OCI-LY3 (cell line): ENCODE measurements around the gene OR2G3.

Experiments
- H2AFZ ChIP-seq: fragments of 200-600, 300-600 bp; shearing (Covaris generic); 2 replicates; pipeline ENCODE4 v1.6.0; 2014; ENCODE audit warnings: antibody characterized with exemption, low read depth, low read length
- H3K27ac ChIP-seq: fragments of 200-600, 300-600 bp; sonication (generic); 2 replicates; pipeline ENCODE4 v1.5.1; 2014; ENCODE audit warnings: mild to moderate bottlenecking, low read length, moderate library complexity, mixed read lengths
- H3K27me3 ChIP-seq: fragments of 200-600, 300-600 bp; sonication (generic); 2 replicates; pipeline ENCODE4 v1.6.1; 2014; ENCODE audit warnings: low read depth, low read length, mixed read lengths
- H3K36me3 ChIP-seq: fragments of 200-600, 300-600 bp; sonication (generic); replicated peaks from 2 replicates; pipeline ENCODE3; 2014; ENCODE audit warnings: low read depth, low read length, mixed read lengths
- H3K4me1 ChIP-seq: fragments of 300-600, 200-600 bp; sonication (generic); 2 replicates; pipeline ENCODE4 v1.6.1; 2014; ENCODE audit warnings: low read length, mixed read lengths
- H3K4me2 ChIP-seq: fragments of 200-600, 300-600 bp; sonication (generic); 2 replicates; pipeline ENCODE4 v1.6.1; 2014; ENCODE audit warnings: low read length, mixed read lengths
- H3K4me3 ChIP-seq: fragments of 300-600, 200-600 bp; sonication (generic); 2 replicates; pipeline ENCODE4 v1.5.1; 2014; ENCODE audit warnings: antibody characterized with exemption, mild to moderate bottlenecking, low read length, moderate library complexity
- H3K79me2 ChIP-seq: fragments of 300-600, 200-600 bp; shearing (Covaris generic); 2 replicates; pipeline ENCODE4 v1.6.1; 2014; ENCODE audit warnings: mild to moderate bottlenecking, low read length, mixed read lengths
- H3K9ac ChIP-seq: fragments of 300-600, 200-600 bp; shearing (Covaris generic); 2 replicates; pipeline ENCODE4 v1.6.0; 2014; ENCODE audit warnings: mild to moderate bottlenecking, low read length, moderate library complexity
- H3K9me3 ChIP-seq: fragments of 200-600, 300-600 bp; shearing (Covaris generic); 2 replicates; pipeline ENCODE4 v1.6.1; 2014; ENCODE audit warnings: low read length, mixed read lengths; ENCODE audit not compliant: insufficient read depth
- H4K20me1 ChIP-seq: fragments of 200-600, 300-600 bp; sonication (generic); 2 replicates; pipeline ENCODE4 v1.6.1; 2016; ENCODE audit warnings: low read length, mixed read lengths; ENCODE audit not compliant: insufficient read depth
- EZH2phosphoT487 ChIP-seq: fragments of 200-600 bp; shearing (Covaris generic); IDR thresholded peaks from 2 replicates; pipeline ENCODE4 v1.6.1; 2018; ENCODE audit warnings: antibody characterized with exemption, mixed run types, low read depth
- TF ChIP-seq, protein P1 (sequence below): fragments of 200-600, 300-600 bp; sonication (generic); IDR thresholded peaks from 2 replicates; pipeline ENCODE4 v1.5.1; 2014; ENCODE audit warnings: antibody characterized with exemption, low read length, low read depth

OR2G3 gene

GRCh38 chr1:247588060-247588459, 17.3 kb upstream of the OR2G3 start, which contains the start of gene OR2G2:
Gene OR2G2, plus strand, starts transcription at chr1:247588360. Its CDS starts 0 bp downstream, at chr1:247588360.
- Histone ChIP-seq H3K4me1 (no peaks in the 10 kb centered on the region), H3K27ac (no peak within 1 kb of the TSS), H3K9ac (no peak within 1 kb of the TSS), H3K9me3 (no peaks in the 10 kb centered on the region), H3K36me3 (no peaks in the 10 kb centered on the region), H3K79me2 (no peaks in the 10 kb centered on the region), H2AFZ (no peak within 1 kb of the TSS), H4K20me1 (no peaks in the 10 kb centered on the region), H3K27me3 (peaks cover 7% of the 10 kb centered on the region; the same call in 1 of the 2 replicates), H3K4me2 (no peak within 1 kb of the TSS), H3K4me3 (no peak within 1 kb of the TSS)
- no peak for TF ChIP-seq EZH2phosphoT487
- TF ChIP-seq, protein P1, sequence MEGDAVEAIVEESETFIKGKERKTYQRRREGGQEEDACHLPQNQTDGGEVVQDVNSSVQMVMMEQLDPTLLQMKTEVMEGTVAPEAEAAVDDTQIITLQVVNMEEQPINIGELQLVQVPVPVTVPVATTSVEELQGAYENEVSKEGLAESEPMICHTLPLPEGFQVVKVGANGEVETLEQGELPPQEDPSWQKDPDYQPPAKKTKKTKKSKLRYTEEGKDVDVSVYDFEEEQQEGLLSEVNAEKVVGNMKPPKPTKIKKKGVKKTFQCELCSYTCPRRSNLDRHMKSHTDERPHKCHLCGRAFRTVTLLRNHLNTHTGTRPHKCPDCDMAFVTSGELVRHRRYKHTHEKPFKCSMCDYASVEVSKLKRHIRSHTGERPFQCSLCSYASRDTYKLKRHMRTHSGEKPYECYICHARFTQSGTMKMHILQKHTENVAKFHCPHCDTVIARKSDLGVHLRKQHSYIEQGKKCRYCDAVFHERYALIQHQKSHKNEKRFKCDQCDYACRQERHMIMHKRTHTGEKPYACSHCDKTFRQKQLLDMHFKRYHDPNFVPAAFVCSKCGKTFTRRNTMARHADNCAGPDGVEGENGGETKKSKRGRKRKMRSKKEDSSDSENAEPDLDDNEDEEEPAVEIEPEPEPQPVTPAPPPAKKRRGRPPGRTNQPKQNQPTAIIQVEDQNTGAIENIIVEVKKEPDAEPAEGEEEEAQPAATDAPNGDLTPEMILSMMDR = no peak

GRCh38 chr1:247613405-247613804, 8.0 kb downstream of the OR2G3 start:
- H3K4me1 ChIP-seq = no peaks in the 10 kb centered on the region
- no peaks in the 10 kb centered on the region for H3K27me3 ChIP-seq
- no peak overlapping the region for H3K9ac ChIP-seq
- H3K9me3 ChIP-seq = no peaks in the 10 kb centered on the region
- no peak overlapping the region for H3K27ac ChIP-seq
- no peaks in the 10 kb centered on the region for H3K79me2 ChIP-seq
- no peak overlapping the region for H3K4me3 ChIP-seq
- H4K20me1 ChIP-seq = no peaks in the 10 kb centered on the region
- H3K36me3 ChIP-seq = no peaks in the 10 kb centered on the region
- no peak overlapping the region for H3K4me2 ChIP-seq
- TF ChIP-seq, protein P1 = no peak
- no peak for TF ChIP-seq EZH2phosphoT487
- no peak overlapping the region for H2AFZ ChIP-seq

DNA sequence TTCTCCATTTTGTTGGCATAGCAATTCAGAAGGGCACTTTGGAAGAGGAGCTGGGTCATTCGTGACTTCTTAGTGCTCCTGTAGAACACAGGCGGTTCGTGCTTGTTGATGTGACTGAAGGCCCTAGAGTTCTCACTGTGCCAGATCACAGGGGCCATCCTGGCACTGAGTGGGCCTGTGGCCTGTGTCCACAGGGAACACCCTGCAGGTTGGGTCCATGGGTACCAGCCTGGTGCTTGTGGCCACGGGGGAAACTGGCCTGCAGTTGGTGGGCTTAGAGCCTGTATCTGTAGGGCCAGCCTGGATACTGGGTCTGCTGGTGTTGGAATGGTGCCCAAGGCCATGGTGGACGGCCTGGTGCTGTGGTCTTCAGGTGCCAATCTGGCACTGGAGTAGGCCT, 9.2 kb downstream of the OR2G3 start:
- H2AFZ ChIP-seq = no peak overlapping the region
- TF ChIP-seq, protein P1 = no peak
- TF ChIP-seq EZH2phosphoT487 = no peak

GRCh38 chr1:247627951-247628350, 22.6 kb downstream of the OR2G3 start:
- TF ChIP-seq, protein P1 = no peak
- no peak overlapping the region for H2AFZ ChIP-seq
- no peaks in the 10 kb centered on the region for H3K79me2 ChIP-seq
- no peaks in the 10 kb centered on the region for H3K36me3 ChIP-seq
- H4K20me1 ChIP-seq = no peaks in the 10 kb centered on the region
- H3K4me2 ChIP-seq = no peak overlapping the region
- H3K4me3 ChIP-seq = no peak overlapping the region
- 0 out of 2 replicates have a peak, but pooled peaks cover 4% of the 10 kb centered on the region for H3K27me3 ChIP-seq
- no peak overlapping the region for H3K27ac ChIP-seq
- no peaks in the 10 kb centered on the region for H3K9me3 ChIP-seq
- no peak overlapping the region for H3K9ac ChIP-seq
- H3K4me1 ChIP-seq = no peaks in the 10 kb centered on the region

More for the DNA sequence above, 9.2 kb downstream of the OR2G3 start:
- Histone ChIP-seq H3K36me3 (no peaks in the 10 kb centered on the region), H4K20me1 (no peaks in the 10 kb centered on the region), H3K4me3 (no peak overlapping the region), H3K27ac (no peak overlapping the region), H3K27me3 (no peaks in the 10 kb centered on the region), H3K79me2 (no peaks in the 10 kb centered on the region), H3K9ac (no peak overlapping the region), H3K4me2 (no peak overlapping the region), H3K4me1 (no peaks in the 10 kb centered on the region), H3K9me3 (no peaks in the 10 kb centered on the region)
